ENCODE measurements around the gene RAB31. TPM values are rescaled to one million over a fixed set of nuclear protein-coding genes. Genes with fewer than 3 reads are reported as not detected.

Gene RAB31
- total RNA-seq, 1 experiment from 2014 or later: 2.3 TPM

DNA sequence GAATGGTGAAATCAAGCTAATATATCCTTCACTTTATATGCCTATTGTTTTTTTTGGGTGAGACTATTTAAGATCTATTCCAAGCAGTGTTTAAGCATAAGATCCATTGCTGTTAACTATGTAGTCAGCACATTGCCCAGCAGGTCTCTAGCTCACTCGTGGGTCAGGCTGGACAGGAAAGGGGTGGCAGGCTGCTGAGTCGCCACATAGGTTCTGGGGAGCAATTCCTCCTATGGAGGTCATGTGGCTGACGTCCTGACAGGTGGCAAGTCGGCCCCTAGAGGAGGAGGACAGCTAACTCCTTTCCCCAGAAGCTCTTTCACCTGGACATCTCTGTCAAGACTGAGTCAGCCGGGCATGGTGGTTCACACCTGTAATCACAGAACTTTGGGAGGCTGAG is 13.9 kb upstream of the RAB31 start:
- Mint-ChIP-seq H3K4me3 (ENCODE audit: low read depth, unreplicated experiment) (no peak overlapping the region), H3K27me3 (ENCODE audit: unreplicated experiment) (peaks cover 12% of the 10 kb centered on the region), H3K4me1 (ENCODE audit: low read depth, unreplicated experiment) (no peaks in the 10 kb centered on the region), H3K27ac (ENCODE audit: unreplicated experiment) (no peak overlapping the region), H3K36me3 (ENCODE audit: insufficient read depth, unreplicated experiment) (no peaks in the 10 kb centered on the region), H3K9me3 (ENCODE audit: low read depth, unreplicated experiment) (no peaks in the 10 kb centered on the region)
- DNase-seq: no peak
- intact Hi-C loops (cut with micrococcal nuclease; ENCODE audit: unreplicated experiment): no loop called here
- no TSS peak for BruUV-seq (replicated peaks)
- CTCF ChIA-PET: no interaction called here
- TF ChIP-seq, protein P1, sequence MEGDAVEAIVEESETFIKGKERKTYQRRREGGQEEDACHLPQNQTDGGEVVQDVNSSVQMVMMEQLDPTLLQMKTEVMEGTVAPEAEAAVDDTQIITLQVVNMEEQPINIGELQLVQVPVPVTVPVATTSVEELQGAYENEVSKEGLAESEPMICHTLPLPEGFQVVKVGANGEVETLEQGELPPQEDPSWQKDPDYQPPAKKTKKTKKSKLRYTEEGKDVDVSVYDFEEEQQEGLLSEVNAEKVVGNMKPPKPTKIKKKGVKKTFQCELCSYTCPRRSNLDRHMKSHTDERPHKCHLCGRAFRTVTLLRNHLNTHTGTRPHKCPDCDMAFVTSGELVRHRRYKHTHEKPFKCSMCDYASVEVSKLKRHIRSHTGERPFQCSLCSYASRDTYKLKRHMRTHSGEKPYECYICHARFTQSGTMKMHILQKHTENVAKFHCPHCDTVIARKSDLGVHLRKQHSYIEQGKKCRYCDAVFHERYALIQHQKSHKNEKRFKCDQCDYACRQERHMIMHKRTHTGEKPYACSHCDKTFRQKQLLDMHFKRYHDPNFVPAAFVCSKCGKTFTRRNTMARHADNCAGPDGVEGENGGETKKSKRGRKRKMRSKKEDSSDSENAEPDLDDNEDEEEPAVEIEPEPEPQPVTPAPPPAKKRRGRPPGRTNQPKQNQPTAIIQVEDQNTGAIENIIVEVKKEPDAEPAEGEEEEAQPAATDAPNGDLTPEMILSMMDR (IDR thresholded peaks at IDR 0.05; ENCODE audit: unreplicated experiment): no peak

DNA sequence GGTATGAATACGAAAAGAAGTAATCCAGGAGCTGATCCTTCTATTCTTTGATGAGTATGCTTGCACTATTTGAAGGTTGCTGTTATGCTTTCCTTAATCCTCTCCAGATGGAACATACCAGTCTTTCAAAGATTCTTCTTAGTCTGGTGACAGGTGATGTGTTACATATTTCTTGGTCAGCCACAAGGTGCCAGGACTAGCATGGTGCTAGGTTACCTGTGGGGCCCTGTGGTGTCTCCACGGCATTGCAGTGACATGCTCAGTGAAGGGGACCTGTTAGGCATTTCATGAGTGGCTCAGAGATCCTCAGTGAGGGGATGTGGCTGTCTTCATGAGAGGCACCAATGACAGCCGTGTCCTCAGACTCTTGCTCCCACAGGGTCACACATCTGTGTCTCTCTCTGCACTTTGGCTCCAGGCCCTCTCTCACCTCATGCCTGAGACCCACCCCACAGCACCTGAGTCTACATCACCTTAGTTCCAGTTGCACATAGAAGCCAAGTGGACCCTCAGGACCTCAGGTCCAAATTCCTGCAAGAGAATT is 13.1 kb upstream of the RAB31 start:
- TF ChIP-seq, protein P1 (IDR thresholded peaks at IDR 0.05; ENCODE audit: unreplicated experiment): no peak
- H3K27me3 Mint-ChIP-seq (ENCODE audit: unreplicated experiment): peaks cover 12% of the 10 kb centered on the region
- intact Hi-C loops (cut with micrococcal nuclease; ENCODE audit: unreplicated experiment): no loop called here
- no peaks in the 10 kb centered on the region for H3K4me1 Mint-ChIP-seq (ENCODE audit: low read depth, unreplicated experiment)
- DNase-seq: no peak
- no TSS peak for BruUV-seq (replicated peaks)
- H3K4me3 Mint-ChIP-seq (ENCODE audit: low read depth, unreplicated experiment): no peak overlapping the region
- CTCF ChIA-PET: no interaction called here
- no peaks in the 10 kb centered on the region for H3K9me3 Mint-ChIP-seq (ENCODE audit: low read depth, unreplicated experiment)
- no peaks in the 10 kb centered on the region for H3K36me3 Mint-ChIP-seq (ENCODE audit: insufficient read depth, unreplicated experiment)
- no peak overlapping the region for H3K27ac Mint-ChIP-seq (ENCODE audit: unreplicated experiment)

DNA sequence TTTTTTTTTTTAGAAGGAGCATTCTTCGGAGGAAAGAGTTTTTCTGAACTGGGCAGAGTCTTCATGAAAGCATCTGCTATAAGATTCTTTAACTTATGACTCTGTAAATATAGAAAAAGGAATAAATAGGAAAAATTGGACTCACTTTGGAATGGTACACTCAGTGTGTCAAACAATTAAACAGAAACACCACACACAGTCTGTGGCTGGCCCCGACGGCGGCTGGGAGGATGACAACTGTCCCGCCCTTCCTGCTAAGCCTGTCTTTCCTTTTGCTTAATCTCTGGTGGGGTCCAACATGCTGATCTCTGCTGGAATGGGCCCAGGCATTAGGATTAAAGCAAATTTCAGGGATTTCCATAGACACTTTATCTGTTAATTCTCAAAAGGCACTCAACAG is 12.5 kb upstream of the RAB31 start:
- no peak for DNase-seq
- intact Hi-C loops (cut with micrococcal nuclease; ENCODE audit: unreplicated experiment): no loop called here
- Mint-ChIP-seq H3K27me3 (ENCODE audit: unreplicated experiment) (peaks cover 12% of the 10 kb centered on the region), H3K4me3 (ENCODE audit: low read depth, unreplicated experiment) (no peak overlapping the region), H3K27ac (ENCODE audit: unreplicated experiment) (no peak overlapping the region), H3K36me3 (ENCODE audit: insufficient read depth, unreplicated experiment) (no peaks in the 10 kb centered on the region), H3K4me1 (ENCODE audit: low read depth, unreplicated experiment) (no peaks in the 10 kb centered on the region), H3K9me3 (ENCODE audit: low read depth, unreplicated experiment) (no peaks in the 10 kb centered on the region)
- BruUV-seq (replicated peaks): no TSS peak
- CTCF ChIA-PET: no interaction called here
- TF ChIP-seq, protein P1 (IDR thresholded peaks at IDR 0.05; ENCODE audit: unreplicated experiment): no peak

DNA sequence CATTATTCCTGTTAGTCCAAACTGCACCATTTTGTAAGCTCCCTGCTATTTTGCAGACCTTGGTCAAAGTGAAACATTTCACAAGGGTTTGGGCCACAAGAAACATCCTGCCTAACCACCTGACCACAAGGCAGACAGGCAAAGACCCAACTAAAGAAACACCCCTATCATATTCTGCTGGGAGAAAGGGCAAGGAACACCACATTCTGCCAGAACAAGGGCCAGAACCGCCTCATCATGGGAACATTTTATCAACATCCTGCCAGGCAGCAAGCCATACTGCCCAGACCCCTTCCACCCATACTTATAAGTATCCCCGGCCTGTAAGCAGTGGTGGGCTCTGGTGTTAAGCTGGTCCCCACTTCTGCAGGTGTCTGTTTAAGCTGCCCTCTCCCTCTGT is 12.0 kb upstream of the RAB31 start:
- Mint-ChIP-seq H3K9me3 (ENCODE audit: low read depth, unreplicated experiment) (no peaks in the 10 kb centered on the region), H3K27ac (ENCODE audit: unreplicated experiment) (no peak overlapping the region), H3K4me1 (ENCODE audit: low read depth, unreplicated experiment) (no peaks in the 10 kb centered on the region), H3K36me3 (ENCODE audit: insufficient read depth, unreplicated experiment) (no peaks in the 10 kb centered on the region), H3K4me3 (ENCODE audit: low read depth, unreplicated experiment) (no peak overlapping the region), H3K27me3 (ENCODE audit: unreplicated experiment) (peaks cover 12% of the 10 kb centered on the region)
- no peak for DNase-seq
- TF ChIP-seq, protein P1 (IDR thresholded peaks at IDR 0.05; ENCODE audit: unreplicated experiment): no peak
- no TSS peak for BruUV-seq (replicated peaks)
- intact Hi-C loops (cut with micrococcal nuclease; ENCODE audit: unreplicated experiment): no loop called here
- CTCF ChIA-PET: no interaction called here

All from Calu3 (cell line).